Neural cell (in vitro differentiated cells): Measurements from ENCODE around the gene RAB7B. TPM values are rescaled to one million over a fixed set of nuclear protein-coding genes. Genes with fewer than 3 reads are reported as not detected.

ENCODE experiments used
- H2AFZ ChIP-seq: fragments of 200-600, 300-800 bp; sonication (generic), shearing (Covaris generic); 2 replicates; pipeline ENCODE4 v1.6.0; 2014; ENCODE audit warnings: low read depth, mild to moderate bottlenecking, antibody characterized with exemption, low read length, moderate library complexity
- H3F3A ChIP-seq: fragments of 200-600 bp; shearing (Covaris generic); 2 replicates; pipeline ENCODE4 v1.6.1; 2016; ENCODE audit warnings: mild to moderate bottlenecking, moderate library complexity, mixed read lengths, antibody characterized with exemption, low read length; ENCODE audit not compliant: insufficient read depth, poor library complexity, severe bottlenecking
- H3K27ac ChIP-seq: fragments of 200-600, 300-800 bp; sonication (generic), shearing (Covaris generic); 2 replicates; pipeline ENCODE4 v1.5.1; 2014; ENCODE audit warnings: mild to moderate bottlenecking, low read length, moderate library complexity
- H3K27me3 ChIP-seq: fragments of 300-800, 200-600 bp; sonication (generic), shearing (Covaris generic); 2 replicates; pipeline ENCODE4 v1.6.0; 2014; ENCODE audit warnings: mild to moderate bottlenecking, low read depth, low read length, moderate library complexity; ENCODE audit not compliant: insufficient read depth
- H3K36me3 ChIP-seq: fragments of 300-800, 200-600 bp; sonication (generic), shearing (Covaris generic); 2 replicates; pipeline ENCODE4 v1.5.1; 2014; ENCODE audit warnings: mild to moderate bottlenecking, antibody characterized with exemption, low read length, moderate library complexity; ENCODE audit not compliant: insufficient read depth
- H3K4me2 ChIP-seq: fragments of 300-800, 200-600 bp; sonication (generic), shearing (Covaris generic); 2 replicates; pipeline ENCODE4 v1.6.0; 2014; ENCODE audit warnings: mild to moderate bottlenecking, low read length
- H3K4me3 ChIP-seq: fragments of 300-800, 200-600 bp; sonication (generic), shearing (Covaris generic); 2 replicates; pipeline ENCODE4 v1.5.1; 2014; ENCODE audit warnings: mild to moderate bottlenecking, low read length, moderate library complexity
- H3K79me2 ChIP-seq: fragments of 200-600 bp; shearing (Covaris generic); replicated peaks from 2 replicates; pipeline ENCODE4 v1.6.0; 2014; ENCODE audit warnings: mild to moderate bottlenecking, low read length, moderate library complexity; ENCODE audit not compliant: insufficient read depth
- H3K9ac ChIP-seq: fragments of 300-800, 200-600 bp; sonication (generic), shearing (Covaris generic); 2 replicates; pipeline ENCODE4 v1.6.1; 2016; ENCODE audit warnings: mild to moderate bottlenecking, low read length, mixed read lengths
- H3K9me2 ChIP-seq: fragments of 200-600 bp; shearing (Covaris generic); 2 replicates; pipeline ENCODE4 v1.6.1; 2016; ENCODE audit warnings: mild to moderate bottlenecking, low read length, mixed read lengths; ENCODE audit not compliant: insufficient read depth
- H3K9me3 ChIP-seq: fragments of 200-600, 300-800 bp; sonication (generic), shearing (Covaris generic); 2 replicates; pipeline ENCODE4 v1.6.1; 2016; ENCODE audit warnings: mild to moderate bottlenecking, mixed run types, low read length, moderate library complexity, mixed read lengths
- H4K20me1 ChIP-seq: fragments of 200-600 bp; shearing (Covaris generic); 2 replicates; pipeline ENCODE4 v1.6.1; 2016; ENCODE audit warnings: mild to moderate bottlenecking, mixed run types; ENCODE audit not compliant: insufficient read depth
- EP300 ChIP-seq: fragments of 450-650 bp; conservative IDR thresholded peaks from 2 replicates; pipeline ENCODE4 v1.6.1; 2014; ENCODE audit warnings: antibody characterized with exemption, mild to moderate bottlenecking, moderate library complexity; ENCODE audit not compliant: poor library complexity, severe bottlenecking
- EZH2 ChIP-seq: fragments of 200-600, 300-800 bp; shearing (Covaris generic), sonication (generic); IDR thresholded peaks from 2 replicates; pipeline ENCODE4 v1.6.1; 2014; ENCODE audit warnings: antibody characterized with exemption, low read length, borderline replicate concordance, mild to moderate bottlenecking; ENCODE audit not compliant: insufficient read depth, poor library complexity, severe bottlenecking
- MXI1 ChIP-seq: fragments of 450-650 bp; conservative IDR thresholded peaks from 2 replicates; pipeline ENCODE4 v1.6.1; 2014; ENCODE audit warnings: antibody characterized with exemption, mild to moderate bottlenecking; ENCODE audit not compliant: poor library complexity, severe bottlenecking
- POLR2AphosphoS5 ChIP-seq: IDR thresholded peaks from 2 replicates; pipeline ENCODE4 v1.6.1; 2012
- RAD21 ChIP-seq: fragments of 450-650 bp; conservative IDR thresholded peaks from 2 replicates; pipeline ENCODE4 v1.6.1; 2014; ENCODE audit warnings: antibody characterized with exemption, mild to moderate bottlenecking, moderate library complexity
- SMC3 ChIP-seq: fragments of 450-650 bp; conservative IDR thresholded peaks from 2 replicates; pipeline ENCODE4 v1.6.1; 2014; ENCODE audit warnings: antibody characterized with exemption, mild to moderate bottlenecking, moderate library complexity; ENCODE audit not compliant: poor library complexity
- TAF1 ChIP-seq: IDR thresholded peaks from 2 replicates; pipeline ENCODE4 v1.6.1; 2012; ENCODE audit warnings: low read depth
- polyA plus RNA-seq: library from polyadenylated mRNA; depleted of rRNA; stranded (reverse); fragments of >200 nt; gene quantifications from 2 replicates; pipeline ENCODE4 v1.2.3, GENCODE V29; 2014
- TF ChIP-seq, protein P1 (sequence below): IDR thresholded peaks from 2 replicates; pipeline ENCODE4 v1.6.1; 2012; ENCODE audit warnings: borderline replicate concordance
- TF ChIP-seq, protein P2 (sequence below): fragments of 450-650 bp; IDR thresholded peaks from 2 replicates; pipeline ENCODE4 v1.5.1; 2014; ENCODE audit warnings: antibody characterized with exemption, mild to moderate bottlenecking, moderate library complexity; ENCODE audit not compliant: poor library complexity, severe bottlenecking

RAB7B gene
- polyA plus RNA-seq, 1 donor from 2014 or later, result not detected

DNA sequence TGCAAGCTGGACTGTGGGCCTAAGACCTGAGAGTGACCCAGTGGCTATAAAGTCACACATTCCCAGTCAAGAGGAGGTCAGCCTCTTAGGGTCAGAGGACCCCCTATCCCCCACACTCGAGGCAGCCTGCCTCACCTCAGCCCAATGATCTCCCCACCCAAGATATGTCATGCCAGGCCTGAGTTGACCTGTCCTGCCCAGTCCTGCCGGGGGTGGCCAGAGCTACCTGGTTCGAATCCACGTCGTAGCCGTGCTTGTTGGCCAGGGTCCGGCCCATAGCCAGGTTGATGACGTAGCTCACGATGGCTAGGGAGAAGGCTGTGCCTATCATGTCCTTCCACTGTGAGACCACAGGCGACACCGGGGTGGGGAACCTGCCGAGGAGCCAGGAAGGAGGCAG, 75.5 kb downstream of the RAB7B start:
- no peak overlapping the region for H2AFZ ChIP-seq
- no peak overlapping the region for H3K4me3 ChIP-seq
- no peaks in the 10 kb centered on the region for H4K20me1 ChIP-seq
- no peaks in the 10 kb centered on the region for H3K36me3 ChIP-seq
- no peaks in the 10 kb centered on the region for H3K9me2 ChIP-seq
- no peak overlapping the region for H3K9ac ChIP-seq
- no peaks in the 10 kb centered on the region for H3K27me3 ChIP-seq
- H3K9me3 ChIP-seq, result no peaks in the 10 kb centered on the region
- TF ChIP-seq, protein P1, sequence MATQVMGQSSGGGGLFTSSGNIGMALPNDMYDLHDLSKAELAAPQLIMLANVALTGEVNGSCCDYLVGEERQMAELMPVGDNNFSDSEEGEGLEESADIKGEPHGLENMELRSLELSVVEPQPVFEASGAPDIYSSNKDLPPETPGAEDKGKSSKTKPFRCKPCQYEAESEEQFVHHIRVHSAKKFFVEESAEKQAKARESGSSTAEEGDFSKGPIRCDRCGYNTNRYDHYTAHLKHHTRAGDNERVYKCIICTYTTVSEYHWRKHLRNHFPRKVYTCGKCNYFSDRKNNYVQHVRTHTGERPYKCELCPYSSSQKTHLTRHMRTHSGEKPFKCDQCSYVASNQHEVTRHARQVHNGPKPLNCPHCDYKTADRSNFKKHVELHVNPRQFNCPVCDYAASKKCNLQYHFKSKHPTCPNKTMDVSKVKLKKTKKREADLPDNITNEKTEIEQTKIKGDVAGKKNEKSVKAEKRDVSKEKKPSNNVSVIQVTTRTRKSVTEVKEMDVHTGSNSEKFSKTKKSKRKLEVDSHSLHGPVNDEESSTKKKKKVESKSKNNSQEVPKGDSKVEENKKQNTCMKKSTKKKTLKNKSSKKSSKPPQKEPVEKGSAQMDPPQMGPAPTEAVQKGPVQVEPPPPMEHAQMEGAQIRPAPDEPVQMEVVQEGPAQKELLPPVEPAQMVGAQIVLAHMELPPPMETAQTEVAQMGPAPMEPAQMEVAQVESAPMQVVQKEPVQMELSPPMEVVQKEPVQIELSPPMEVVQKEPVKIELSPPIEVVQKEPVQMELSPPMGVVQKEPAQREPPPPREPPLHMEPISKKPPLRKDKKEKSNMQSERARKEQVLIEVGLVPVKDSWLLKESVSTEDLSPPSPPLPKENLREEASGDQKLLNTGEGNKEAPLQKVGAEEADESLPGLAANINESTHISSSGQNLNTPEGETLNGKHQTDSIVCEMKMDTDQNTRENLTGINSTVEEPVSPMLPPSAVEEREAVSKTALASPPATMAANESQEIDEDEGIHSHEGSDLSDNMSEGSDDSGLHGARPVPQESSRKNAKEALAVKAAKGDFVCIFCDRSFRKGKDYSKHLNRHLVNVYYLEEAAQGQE, result no peak
- TF ChIP-seq TAF1 (no peak), EZH2 (no peak), RAD21 (no peak)
- TF ChIP-seq, protein P2, sequence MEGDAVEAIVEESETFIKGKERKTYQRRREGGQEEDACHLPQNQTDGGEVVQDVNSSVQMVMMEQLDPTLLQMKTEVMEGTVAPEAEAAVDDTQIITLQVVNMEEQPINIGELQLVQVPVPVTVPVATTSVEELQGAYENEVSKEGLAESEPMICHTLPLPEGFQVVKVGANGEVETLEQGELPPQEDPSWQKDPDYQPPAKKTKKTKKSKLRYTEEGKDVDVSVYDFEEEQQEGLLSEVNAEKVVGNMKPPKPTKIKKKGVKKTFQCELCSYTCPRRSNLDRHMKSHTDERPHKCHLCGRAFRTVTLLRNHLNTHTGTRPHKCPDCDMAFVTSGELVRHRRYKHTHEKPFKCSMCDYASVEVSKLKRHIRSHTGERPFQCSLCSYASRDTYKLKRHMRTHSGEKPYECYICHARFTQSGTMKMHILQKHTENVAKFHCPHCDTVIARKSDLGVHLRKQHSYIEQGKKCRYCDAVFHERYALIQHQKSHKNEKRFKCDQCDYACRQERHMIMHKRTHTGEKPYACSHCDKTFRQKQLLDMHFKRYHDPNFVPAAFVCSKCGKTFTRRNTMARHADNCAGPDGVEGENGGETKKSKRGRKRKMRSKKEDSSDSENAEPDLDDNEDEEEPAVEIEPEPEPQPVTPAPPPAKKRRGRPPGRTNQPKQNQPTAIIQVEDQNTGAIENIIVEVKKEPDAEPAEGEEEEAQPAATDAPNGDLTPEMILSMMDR, result no peak
- no peak overlapping the region for H3K4me2 ChIP-seq
- no peaks in the 10 kb centered on the region for H3F3A ChIP-seq
- H3K27ac ChIP-seq, result no peak overlapping the region
- no peaks in the 10 kb centered on the region for H3K79me2 ChIP-seq

DNA sequence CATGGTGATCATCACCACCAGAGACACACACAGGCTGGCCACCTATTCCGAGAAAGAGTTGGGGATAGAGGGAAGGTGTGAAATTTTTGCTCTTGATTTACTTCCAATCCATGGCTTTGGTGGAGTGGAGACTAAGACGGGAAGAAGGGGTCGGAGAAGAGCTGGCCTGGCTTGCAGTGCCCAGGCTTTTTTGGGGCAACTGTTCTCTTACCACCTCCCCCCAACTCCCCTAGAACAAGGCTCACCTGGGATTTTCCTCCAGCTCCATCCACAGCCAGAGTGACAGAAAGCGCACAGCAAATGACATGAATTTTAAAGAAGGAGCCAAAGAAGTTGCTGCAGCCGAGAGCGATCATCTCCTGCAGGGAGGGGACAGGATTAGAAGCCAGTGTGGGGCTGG, 75.9 kb downstream of the RAB7B start:
- Histone ChIP-seq H3K36me3 (no peaks in the 10 kb centered on the region), H3K9me3 (no peaks in the 10 kb centered on the region), H3K27me3 (no peaks in the 10 kb centered on the region), H3K9ac (no peak overlapping the region), H3F3A (no peaks in the 10 kb centered on the region), H3K9me2 (no peaks in the 10 kb centered on the region), H3K4me3 (no peak overlapping the region), H2AFZ (no peak overlapping the region), H3K4me2 (no peak overlapping the region), H3K27ac (no peak overlapping the region), H3K79me2 (no peaks in the 10 kb centered on the region), H4K20me1 (no peaks in the 10 kb centered on the region)
- TF ChIP-seq EP300 (no peak), MXI1 (no peak), TAF1 (no peak), RAD21 (no peak), SMC3 (no peak), EZH2 (no peak), POLR2AphosphoS5 (no peak)

Other genes with a start within 250 kb of the RAB7B start
- 0.18 and 0.40 TPM in 2 replicates for gene RAB29, start 227.9 kb downstream of the RAB7B start, polyA plus RNA-seq
- 3.4 and 4.2 TPM in 2 replicates for gene SLC41A1, start 190.2 kb downstream of the RAB7B start, polyA plus RNA-seq
- not detected in 2 replicates for gene PM20D1, start 153.3 kb downstream of the RAB7B start, polyA plus RNA-seq
- not detected in 2 replicates for gene SLC26A9, start 59.9 kb downstream of the RAB7B start, polyA plus RNA-seq
- gene CTSE, start 20.5 kb upstream of the RAB7B start, polyA plus RNA-seq, result not detected in 2 replicates
- not detected in 2 replicates for gene RHEX, start 49.8 kb upstream of the RAB7B start, polyA plus RNA-seq
- not detected in 2 replicates for gene AVPR1B, start 114.0 kb upstream of the RAB7B start, polyA plus RNA-seq
- gene FAM72A, start 199.4 kb upstream of the RAB7B start, polyA plus RNA-seq, result 2.2 and 4.1 TPM in 2 replicates
- gene SRGAP2, start 200.1 kb upstream of the RAB7B start, polyA plus RNA-seq, result 18.5 and 31.2 TPM in 2 replicates